CD14-positive monocyte (primary cell): ENCODE data around the gene ZNF326. TPM values are rescaled to one million over a fixed set of nuclear protein-coding genes. Genes with fewer than 3 reads are reported as not detected.

ENCODE experiments used
- DNase-seq, 3 donors: peaks; one replicate each; pipeline ENCODE4 v3.0.0-alpha.2; 2011 to 2022
- H2AFZ ChIP-seq: 2 replicates; pipeline ENCODE4 v1.6.0; 2012; ENCODE audit warnings: mild to moderate bottlenecking, low read depth, low read length, inconsistent platforms; ENCODE audit not compliant: insufficient read depth, poor library complexity, severe bottlenecking
- H3K27ac ChIP-seq, 2 donors: 1 replicate in 1 of 2; 2 replicates in 1 of 2; pipeline ENCODE4 v1.5.1; 2012 to 2013; ENCODE audit warnings: low read length in 2 of 2, control low read depth in 1 of 2, inconsistent platforms in 1 of 2, low read depth in 1 of 2, mild to moderate bottlenecking in 1 of 2
- H3K27me3 ChIP-seq, 2 donors: one replicate each; pipeline versions ENCODE4 v1.6.0 to v1.6.1; 2011 to 2013; ENCODE audit warnings: low read length in 2 of 2; ENCODE audit not compliant: control insufficient read depth in 2 of 2, insufficient read depth in 2 of 2
- H3K36me3 ChIP-seq, 2 donors: replicated peaks in 1 of 2; 1 replicate in 1 of 2; 2 replicates in 1 of 2; pipeline versions ENCODE4 v1.5.1 to v1.6.1; 2012 to 2013; ENCODE audit warnings: low read length in 2 of 2, control low read depth in 1 of 2, inconsistent platforms in 1 of 2, mild to moderate bottlenecking in 1 of 2; ENCODE audit not compliant: insufficient read depth in 2 of 2, control insufficient read depth in 1 of 2
- H3K4me1 ChIP-seq, 2 donors: 1 replicate in 1 of 2; 2 replicates in 1 of 2; pipeline versions ENCODE4 v1.5.1 to v1.6.1; 2012 to 2013; ENCODE audit warnings: low read length in 2 of 2, control low read depth in 1 of 2, inconsistent platforms in 1 of 2, mild to moderate bottlenecking in 1 of 2, moderate library complexity in 1 of 2; ENCODE audit not compliant: insufficient read depth in 2 of 2, control insufficient read depth in 1 of 2
- H3K4me2 ChIP-seq: replicated peaks from 2 replicates; pipeline ENCODE3; 2012; ENCODE audit warnings: low read length, moderate library complexity, mild to moderate bottlenecking; ENCODE audit not compliant: poor library complexity, severe bottlenecking; ENCODE audit errors: extremely low read depth
- H3K4me3 ChIP-seq, 3 experiments: fragments of 200-600 bp in 1 of 3; sonication (generic) in 1 of 3; replicated peaks in 1 of 3; 1 replicate in 2 of 3; 2 replicates in 1 of 3; pipeline ENCODE4 v1.5.1; 2011 to 2013; ENCODE audit warnings: low read length in 3 of 3, mild to moderate bottlenecking in 3 of 3, control low read depth in 2 of 3, low read depth in 2 of 3, inconsistent platforms in 1 of 3, moderate library complexity in 1 of 3
- H3K79me2 ChIP-seq: 2 replicates; pipeline ENCODE4 v1.6.0; 2012; ENCODE audit warnings: mild to moderate bottlenecking, control low read depth, inconsistent platforms, low read length, moderate library complexity; ENCODE audit not compliant: insufficient read depth
- H3K9ac ChIP-seq: 2 replicates; pipeline ENCODE4 v1.6.0; 2017; ENCODE audit warnings: low read length, mild to moderate bottlenecking; ENCODE audit not compliant: insufficient read depth, poor library complexity, severe bottlenecking
- H3K9me3 ChIP-seq, 2 donors: replicated peaks in 1 of 2; 1 replicate in 1 of 2; 2 replicates in 1 of 2; pipeline versions ENCODE4 v1.5.1 to v1.6.1; 2012 to 2013; ENCODE audit warnings: low read length in 2 of 2, control low read depth in 1 of 2; ENCODE audit not compliant: control insufficient read depth in 1 of 2, insufficient read depth in 1 of 2
- H4K20me1 ChIP-seq: 2 replicates; pipeline ENCODE4 v1.6.0; 2012; ENCODE audit warnings: mild to moderate bottlenecking, low read length, control low read depth, moderate library complexity; ENCODE audit not compliant: insufficient read depth
- H3K27ac Mint-ChIP-seq, 7 donors: one replicate each; pipeline ENCODE4 v1.8.0; 2020; ENCODE audit warnings: mild to moderate bottlenecking in 7 of 7, mixed read lengths in 7 of 7, moderate library complexity in 6 of 7, inconsistent platforms in 2 of 7
- H3K27me3 Mint-ChIP-seq, 3 donors: one replicate each; pipeline ENCODE4 v1.8.0; 2021 to 2022; ENCODE audit warnings: low read depth in 3 of 3, mild to moderate bottlenecking in 3 of 3, mixed read lengths in 3 of 3, moderate library complexity in 3 of 3, inconsistent platforms in 1 of 3
- H3K36me3 Mint-ChIP-seq, 2 donors: one replicate each; pipeline ENCODE4 v1.8.0; 2020; ENCODE audit warnings: mixed read lengths in 2 of 2, inconsistent platforms in 1 of 2, mild to moderate bottlenecking in 1 of 2
- H3K4me1 Mint-ChIP-seq: one replicate; pipeline ENCODE4 v1.8.0; 2020; ENCODE audit warnings: mild to moderate bottlenecking, mixed read lengths
- H3K4me3 Mint-ChIP-seq, 2 donors: one replicate each; pipeline ENCODE4 v1.8.0; 2020; ENCODE audit warnings: mild to moderate bottlenecking in 2 of 2, mixed read lengths in 2 of 2, moderate library complexity in 1 of 2
- H3K9me3 Mint-ChIP-seq, 7 donors: one replicate each; pipeline ENCODE4 v1.8.0; 2020 to 2022; ENCODE audit warnings: mixed read lengths in 7 of 7, mild to moderate bottlenecking in 6 of 7, moderate library complexity in 6 of 7, inconsistent platforms in 2 of 7
- CTCF ChIP-seq: fragments of 200-600 bp; IDR thresholded peaks from one replicate; pipeline ENCODE4 v1.8.0; 2022; ENCODE audit warnings: antibody characterized with exemption, mild to moderate bottlenecking
- WGBS: methylation state at CpG from one replicate; pipeline ENCODE4 v1.1.5; 2013; ENCODE audit warnings: missing lambda C conversion rate; ENCODE audit not compliant: insufficient coverage; 5-methylcytosine and 5-hydroxymethylcytosine counted together
- intact Hi-C, 2 donors: fragments of 100-400 bp; cut with micrococcal nuclease; formaldehyde crosslinking; loops; one replicate each; pipeline versions ENCODE4 v1.15.0 to v1.15.1; 2023
- polyA plus RNA-seq, 3 donors: library from polyadenylated mRNA; depleted of rRNA in 1 of 3; unstranded in 2 of 3; stranded (reverse) in 1 of 3; fragments of 300-500 nt in 2 of 3; fragments of >200 nt in 1 of 3; fragmentation: Illumina TruSeq in 2 of 3; gene quantifications; 1 replicate in 2 of 3; 2 replicates in 1 of 3; pipeline ENCODE4 v1.2.3, GENCODE V29; 2012 to 2021

Gene ZNF326
- polyA plus RNA-seq, 3 donors, result 3.8 to 5.0 (median 4.5) TPM

DNA sequence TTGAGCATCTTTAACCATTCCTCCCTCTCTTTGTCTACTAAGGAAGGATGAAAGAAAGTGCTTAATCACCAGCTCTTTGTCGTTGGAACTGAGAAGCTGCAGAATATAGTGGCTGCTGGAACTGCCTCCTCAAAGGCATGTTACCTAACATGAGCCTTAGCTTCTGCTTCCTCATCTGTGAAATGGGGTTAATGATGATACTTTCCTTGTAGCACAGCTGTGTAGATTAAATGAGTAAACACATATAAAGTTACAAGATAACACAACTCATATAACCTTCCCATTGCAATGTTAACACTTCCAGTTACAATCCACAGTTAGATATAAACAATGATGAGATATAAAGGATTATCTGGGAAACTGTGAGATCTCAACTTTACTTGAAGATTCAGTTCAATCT, 48.4 kb upstream of the ZNF326 start:
- H3K4me2 ChIP-seq, result no peak overlapping the region

DNA sequence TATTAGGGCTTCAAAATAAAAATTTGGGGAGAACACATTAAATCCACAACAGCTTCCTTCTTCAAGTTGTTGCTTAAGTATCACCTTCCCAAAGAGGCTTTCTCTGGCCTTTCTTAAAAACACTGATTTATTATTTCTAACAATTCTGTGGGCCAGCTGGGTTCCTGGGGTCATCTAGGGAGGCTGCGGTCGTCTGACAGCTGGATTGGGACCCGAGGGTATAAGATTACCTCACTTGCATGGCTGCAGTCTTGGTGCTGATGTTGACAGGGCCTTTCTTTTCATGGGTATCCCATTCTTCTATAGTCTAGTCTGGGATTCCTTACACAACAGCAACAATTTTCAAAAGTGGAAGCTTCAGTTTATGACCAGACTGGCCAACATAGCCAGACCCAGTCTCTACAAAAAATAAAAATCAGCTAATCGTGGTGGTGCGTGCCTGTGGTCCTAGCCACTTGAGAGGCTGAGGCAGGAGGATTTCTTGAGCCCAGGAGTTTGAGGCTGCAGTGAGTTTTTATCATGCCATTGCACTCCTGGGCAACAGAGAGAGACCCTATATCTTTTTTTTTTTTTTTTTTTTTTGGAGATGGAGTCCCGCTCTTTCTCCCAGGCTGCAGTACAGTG, 46.1 kb upstream of the ZNF326 start:
- Mint-ChIP-seq H3K4me1 (peaks cover 16% of the 10 kb centered on the region), H3K9me3 (peaks cover 0 to 3% (median 0%) of the 10 kb centered on the region in 7 donors), H3K27ac (no peak overlapping the region), H3K36me3 (peaks cover 0 to 5% of the 10 kb centered on the region in 2 donors), H3K4me3 (no peak overlapping the region), H3K27me3 (peaks cover 0 to 4% (median 3%) of the 10 kb centered on the region in 3 donors)
- no peak for DNase-seq
- Histone ChIP-seq H3K4me3 (no peak overlapping the region), H4K20me1 (no peaks in the 10 kb centered on the region), H3K9me3 (no peaks in the 10 kb centered on the region), H3K4me1 (peaks cover 11 to 23% of the 10 kb centered on the region in 2 donors), H3K4me2 (no peak overlapping the region), H2AFZ (no peak overlapping the region), H3K27me3 (no peaks in the 10 kb centered on the region), H3K36me3 (no peaks in the 10 kb centered on the region), H3K27ac (no peak overlapping the region), H3K9ac (no peak overlapping the region), H3K79me2 (no peaks in the 10 kb centered on the region)
- WGBS, result 83% methylated on average over 1 of the region's 6 CpGs
- intact Hi-C loops, result no loop called here
- TF ChIP-seq CTCF, result no peak

More for the DNA sequence above, 48.4 kb upstream of the ZNF326 start:
- Mint-ChIP-seq H3K27ac (peak overlapping the region in 1 of 7 donors; percentile 4), H3K4me1 (peaks cover 30% of the 10 kb centered on the region), H3K9me3 (peaks cover 0 to 3% (median 0%) of the 10 kb centered on the region in 7 donors), H3K36me3 (peaks cover 0 to 5% of the 10 kb centered on the region in 2 donors), H3K27me3 (peaks cover 0 to 4% (median 3%) of the 10 kb centered on the region in 3 donors), H3K4me3 (no peak overlapping the region)
- no peak for TF ChIP-seq CTCF
- Histone ChIP-seq H3K9me3 (no peaks in the 10 kb centered on the region), H3K4me1 (peaks cover 30 to 40% of the 10 kb centered on the region in 2 donors), H3K36me3 (no peaks in the 10 kb centered on the region), H3K79me2 (no peaks in the 10 kb centered on the region), H3K27ac (no peak overlapping the region), H3K9ac (no peak overlapping the region), H3K4me3 (no peak overlapping the region), H4K20me1 (no peaks in the 10 kb centered on the region), H2AFZ (no peak overlapping the region), H3K27me3 (no peaks in the 10 kb centered on the region)
- peak in 2 of 3 donors; percentile 18 to 20 for DNase-seq
- intact Hi-C loops, result no loop called here
- WGBS, result no CpG with 5 or more reads among the region's 1 CpG
